Tibial nerve (tissue), 4 donors: Measurements from ENCODE around the gene RAN. TPM values are rescaled to one million over a fixed set of nuclear protein-coding genes. Genes with fewer than 3 reads are reported as not detected.

Source experiments
- DNase-seq, 2 donors: peaks; one replicate each; pipeline ENCODE4 v3.0.0-alpha.2; 2019; ENCODE audit warnings: low spot score in 2 of 2
- H3K27ac ChIP-seq, 4 donors: fragments of 200-600 bp; sonication (generic) in 3 of 4; one replicate each; pipeline ENCODE4 v1.5.1; 2017 to 2019; ENCODE audit warnings: mild to moderate bottlenecking in 1 of 4
- H3K27me3 ChIP-seq, 2 donors: fragments of 200-600 bp; sonication (generic) in 1 of 2; one replicate each; pipeline versions ENCODE4 v1.5.1 to v1.6.0; 2017 to 2019
- H3K36me3 ChIP-seq, 3 donors: fragments of 200-600 bp; sonication (generic); one replicate each; pipeline ENCODE4 v1.5.1; 2018 to 2019
- H3K4me1 ChIP-seq, 4 donors: fragments of 200-600 bp; sonication (generic) in 3 of 4; one replicate each; pipeline ENCODE4 v1.5.1; 2017 to 2019
- H3K4me3 ChIP-seq, 4 donors: fragments of 200-600 bp; sonication (generic) in 3 of 4; one replicate each; pipeline ENCODE4 v1.5.1; 2017 to 2019; ENCODE audit warnings: mild to moderate bottlenecking in 1 of 4, moderate library complexity in 1 of 4
- H3K9me3 ChIP-seq, 4 donors: fragments of 200-600 bp; sonication (generic) in 3 of 4; one replicate each; pipeline ENCODE4 v1.5.1; 2017 to 2019
- EP300 ChIP-seq, 2 donors: sonication (generic); formaldehyde crosslinking; IDR thresholded peaks; one replicate each; pipeline ENCODE4 v1.6.1; 2017; ENCODE audit warnings: antibody characterized with exemption in 2 of 2, mild to moderate bottlenecking in 1 of 2
- POLR2A ChIP-seq, 2 donors: fragments of 450-650 bp; IDR thresholded peaks; one replicate each; pipeline ENCODE4 v1.6.1; 2017; ENCODE audit warnings: antibody characterized with exemption in 2 of 2, mild to moderate bottlenecking in 2 of 2, moderate library complexity in 2 of 2
- WGBS, 2 donors: methylation state at CpG; one replicate each; pipeline ENCODE4 v1.1.5; 2018; 5-methylcytosine and 5-hydroxymethylcytosine counted together
- total RNA-seq, 4 donors: library from RNA; depleted of rRNA; stranded (reverse); fragments of >200 nt; gene quantifications; one replicate each; pipeline ENCODE4 v1.1.0, GENCODE V29; 2016
- TF ChIP-seq, protein P1 (sequence below), 5 experiments: fragments of 200-600 bp in 3 of 5; fragments of 450-650 bp in 2 of 5; sonication (generic) in 3 of 5; IDR thresholded peaks; one replicate each; pipeline ENCODE4 v1.5.1; 2016 to 2019; ENCODE audit warnings: antibody characterized with exemption in 5 of 5, mild to moderate bottlenecking in 3 of 5, moderate library complexity in 2 of 5

Gene RAN
- total RNA-seq, 4 donors from 2014 or later, result 105 to 155 (median 124) TPM

DNA sequence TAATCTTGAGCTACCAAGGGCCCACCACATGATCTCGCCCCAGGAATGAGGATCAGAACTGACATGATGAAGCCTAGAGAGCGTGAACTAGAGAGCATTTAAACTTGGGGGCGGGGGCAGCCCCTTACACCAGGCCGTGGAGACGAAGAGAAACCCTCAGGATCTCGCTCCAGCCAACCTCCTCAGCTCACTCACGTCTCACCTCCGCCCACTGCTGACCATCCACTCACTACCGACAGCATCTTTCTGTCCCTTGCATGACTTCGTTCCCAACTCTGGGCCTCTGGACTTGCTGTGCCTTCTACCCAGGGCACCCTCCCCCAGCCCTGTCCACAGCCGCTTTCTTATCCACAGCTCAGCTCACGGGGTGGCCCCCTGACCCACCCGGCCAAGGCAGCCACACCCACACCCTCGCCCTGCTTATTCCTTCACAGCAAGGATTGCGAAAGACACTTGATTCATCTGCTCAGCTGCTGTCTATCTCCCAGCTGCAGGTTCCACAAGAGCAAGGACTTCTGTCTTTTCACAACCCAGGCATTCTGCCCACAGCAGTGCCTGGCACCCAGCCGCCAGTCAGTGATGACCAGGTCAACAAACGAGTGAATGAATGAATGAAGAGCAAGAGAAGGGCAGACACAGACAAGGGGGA lies 39.2 kb upstream of the RAN start:
- no peak overlapping the region for H3K4me3 ChIP-seq
- H3K4me1 ChIP-seq, result peaks cover 0 to 67% (median 9%) of the 10 kb centered on the region in 4 donors
- peak overlapping the region in 2 of 4 donors; percentile 28 to 41 for H3K27ac ChIP-seq
- no peaks in the 10 kb centered on the region for H3K27me3 ChIP-seq
- 57 to 63% methylated on average over 17 of the region's 17 CpGs for WGBS, 2 donors
- DNase-seq, result no peak
- TF ChIP-seq POLR2A (IDR thresholded peaks at IDR 0.05), result no peak
- TF ChIP-seq EP300 (IDR thresholded peaks at IDR 0.05), result no peak
- TF ChIP-seq, protein P1, sequence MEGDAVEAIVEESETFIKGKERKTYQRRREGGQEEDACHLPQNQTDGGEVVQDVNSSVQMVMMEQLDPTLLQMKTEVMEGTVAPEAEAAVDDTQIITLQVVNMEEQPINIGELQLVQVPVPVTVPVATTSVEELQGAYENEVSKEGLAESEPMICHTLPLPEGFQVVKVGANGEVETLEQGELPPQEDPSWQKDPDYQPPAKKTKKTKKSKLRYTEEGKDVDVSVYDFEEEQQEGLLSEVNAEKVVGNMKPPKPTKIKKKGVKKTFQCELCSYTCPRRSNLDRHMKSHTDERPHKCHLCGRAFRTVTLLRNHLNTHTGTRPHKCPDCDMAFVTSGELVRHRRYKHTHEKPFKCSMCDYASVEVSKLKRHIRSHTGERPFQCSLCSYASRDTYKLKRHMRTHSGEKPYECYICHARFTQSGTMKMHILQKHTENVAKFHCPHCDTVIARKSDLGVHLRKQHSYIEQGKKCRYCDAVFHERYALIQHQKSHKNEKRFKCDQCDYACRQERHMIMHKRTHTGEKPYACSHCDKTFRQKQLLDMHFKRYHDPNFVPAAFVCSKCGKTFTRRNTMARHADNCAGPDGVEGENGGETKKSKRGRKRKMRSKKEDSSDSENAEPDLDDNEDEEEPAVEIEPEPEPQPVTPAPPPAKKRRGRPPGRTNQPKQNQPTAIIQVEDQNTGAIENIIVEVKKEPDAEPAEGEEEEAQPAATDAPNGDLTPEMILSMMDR (IDR thresholded peaks at IDR 0.05), result no peak
- no peaks in the 10 kb centered on the region for H3K9me3 ChIP-seq
- no peaks in the 10 kb centered on the region for H3K36me3 ChIP-seq

DNA sequence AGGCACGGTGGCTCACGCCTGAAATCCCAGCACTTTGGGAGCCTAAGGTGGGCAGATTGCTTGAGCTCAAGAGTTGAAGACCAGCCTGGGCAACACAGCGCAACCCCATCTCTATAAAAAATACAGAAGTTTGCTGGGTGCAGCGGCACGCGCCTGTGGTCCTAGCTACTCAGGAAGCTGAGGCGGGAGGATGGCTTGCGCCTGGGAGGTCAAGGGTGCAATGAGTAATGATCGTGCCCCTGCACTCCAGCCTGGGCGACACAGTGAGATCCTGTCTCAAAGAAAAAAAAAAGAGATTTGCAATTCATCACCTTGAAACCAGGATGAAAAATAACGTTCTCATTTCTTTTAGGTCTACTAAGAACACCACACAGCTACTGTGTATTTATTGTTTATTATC lies 36.9 kb upstream of the RAN start:
- peaks cover 0 to 65% (median 12%) of the 10 kb centered on the region in 4 donors for H3K4me1 ChIP-seq
- WGBS, 2 donors, result 56 to 61% methylated on average over 11 of the region's 11 CpGs

DNA sequence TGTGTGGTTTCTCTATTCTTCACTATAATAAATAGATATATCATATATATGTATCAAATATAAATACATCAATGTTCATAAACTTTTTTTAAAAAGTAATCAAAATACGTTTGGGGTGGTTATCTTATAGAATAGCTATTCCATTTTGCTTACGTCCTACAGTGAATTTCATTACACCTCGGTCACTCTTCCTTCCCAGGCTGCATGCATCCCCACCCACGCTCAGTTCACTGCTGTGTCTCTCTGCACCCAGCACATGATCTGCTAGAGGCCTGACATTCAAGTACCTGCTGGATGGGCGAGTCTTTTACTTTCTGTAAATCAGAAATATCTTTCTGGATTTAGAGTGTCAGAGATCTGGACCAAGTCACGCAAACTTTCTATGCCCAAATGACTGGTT lies 36.4 kb upstream of the RAN start:
- no peaks in the 10 kb centered on the region for H3K9me3 ChIP-seq
- DNase-seq, result no peak
- H3K4me1 ChIP-seq, result peaks cover 0 to 61% (median 13%) of the 10 kb centered on the region in 4 donors
- no peak overlapping the region for H3K4me3 ChIP-seq
- H3K27me3 ChIP-seq, result no peaks in the 10 kb centered on the region
- WGBS, 2 donors, result 69 to 80% methylated on average over 6 of the region's 6 CpGs
- no peak for TF ChIP-seq EP300 (IDR thresholded peaks at IDR 0.05)
- TF ChIP-seq, protein P1 (IDR thresholded peaks at IDR 0.05), result no peak
- TF ChIP-seq POLR2A (IDR thresholded peaks at IDR 0.05), result no peak
- H3K27ac ChIP-seq, result no peak overlapping the region
- no peaks in the 10 kb centered on the region for H3K36me3 ChIP-seq

More for the DNA sequence above, 36.9 kb upstream of the RAN start:
- no peak overlapping the region for H3K27ac ChIP-seq
- TF ChIP-seq, protein P1 (IDR thresholded peaks at IDR 0.05), result no peak
- TF ChIP-seq POLR2A (IDR thresholded peaks at IDR 0.05) (no peak), EP300 (IDR thresholded peaks at IDR 0.05) (no peak)
- no peak for DNase-seq
- no peak overlapping the region for H3K4me3 ChIP-seq
- H3K27me3 ChIP-seq, result no peaks in the 10 kb centered on the region
- H3K9me3 ChIP-seq, result no peaks in the 10 kb centered on the region
- H3K36me3 ChIP-seq, result no peaks in the 10 kb centered on the region

DNA sequence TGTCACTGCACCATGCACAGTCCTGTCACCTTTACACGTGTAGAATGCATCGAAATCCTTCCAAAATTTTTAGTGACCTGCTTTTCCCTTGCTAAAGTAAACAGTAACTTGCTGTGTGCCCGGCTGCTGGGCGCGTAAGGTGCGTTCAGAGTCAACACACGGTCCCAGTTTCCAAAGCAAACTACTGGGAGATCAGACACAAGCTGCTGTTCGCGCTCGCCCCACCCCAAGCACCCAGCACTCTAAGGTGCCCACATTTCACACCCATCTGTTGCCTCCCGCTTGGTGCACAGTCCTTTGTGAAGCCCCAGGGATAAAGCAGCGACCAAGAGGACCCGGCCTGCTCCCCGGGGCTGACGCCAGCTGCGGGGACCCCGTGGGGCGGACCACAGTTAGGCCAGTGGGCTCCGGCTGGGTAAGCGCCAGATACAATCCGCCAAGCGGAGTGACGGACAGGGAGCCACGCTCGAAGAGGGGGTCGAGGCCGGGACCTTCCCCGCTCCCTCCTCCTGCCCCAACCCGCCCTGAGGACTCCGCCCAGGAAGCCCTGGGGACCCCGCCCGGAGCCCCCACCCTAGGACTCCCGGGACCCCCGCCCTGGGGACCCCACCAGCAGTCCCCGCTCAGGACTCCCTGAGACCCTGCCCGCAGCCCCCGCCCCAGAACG lies 33.4 kb upstream of the RAN start:
- no peak for DNase-seq
- peak overlapping the region; percentile 80 to 100 (median 86) for H3K4me3 ChIP-seq
- TF ChIP-seq POLR2A (IDR thresholded peaks at IDR 0.05), result no peak
- TF ChIP-seq, protein P1 (IDR thresholded peaks at IDR 0.05), result no peak
- TF ChIP-seq EP300 (IDR thresholded peaks at IDR 0.05), result no peak
- peaks cover 0 to 37% (median 7%) of the 10 kb centered on the region in 4 donors for H3K4me1 ChIP-seq
- no peaks in the 10 kb centered on the region for H3K36me3 ChIP-seq
- 5 to 8% methylated on average over 12 to 28 of the region's 38 CpGs for WGBS, 2 donors
- H3K27ac ChIP-seq, result peak overlapping the region; percentile 60 to 96 (median 88)
- H3K27me3 ChIP-seq, result no peaks in the 10 kb centered on the region
- no peaks in the 10 kb centered on the region for H3K9me3 ChIP-seq
